Dermis microvascular lymphatic vessel endothelial cell (primary cell): Measurements from ENCODE around the gene SMAD3. TPM values are rescaled to one million over a fixed set of nuclear protein-coding genes. Genes with fewer than 3 reads are reported as not detected.
A peak's percentile ranks its signal among the peaks of the same experiment; 100 is the strongest.

Experiments used
- DNase-seq, 2 donors: peaks; one replicate each; pipeline versions ENCODE4 v3.0.0 to v3.0.0-alpha.2; 2010; ENCODE audit warnings: low read depth in 2 of 2
- total RNA-seq: library from RNA; depleted of rRNA; stranded (reverse); fragments of >200 nt; gene quantifications from 2 replicates; pipeline ENCODE4 v1.2.1, GENCODE V29; 2014

The SMAD3 gene
- total RNA-seq, 1 donor from 2014 or later, result 12.3 TPM

DNA sequence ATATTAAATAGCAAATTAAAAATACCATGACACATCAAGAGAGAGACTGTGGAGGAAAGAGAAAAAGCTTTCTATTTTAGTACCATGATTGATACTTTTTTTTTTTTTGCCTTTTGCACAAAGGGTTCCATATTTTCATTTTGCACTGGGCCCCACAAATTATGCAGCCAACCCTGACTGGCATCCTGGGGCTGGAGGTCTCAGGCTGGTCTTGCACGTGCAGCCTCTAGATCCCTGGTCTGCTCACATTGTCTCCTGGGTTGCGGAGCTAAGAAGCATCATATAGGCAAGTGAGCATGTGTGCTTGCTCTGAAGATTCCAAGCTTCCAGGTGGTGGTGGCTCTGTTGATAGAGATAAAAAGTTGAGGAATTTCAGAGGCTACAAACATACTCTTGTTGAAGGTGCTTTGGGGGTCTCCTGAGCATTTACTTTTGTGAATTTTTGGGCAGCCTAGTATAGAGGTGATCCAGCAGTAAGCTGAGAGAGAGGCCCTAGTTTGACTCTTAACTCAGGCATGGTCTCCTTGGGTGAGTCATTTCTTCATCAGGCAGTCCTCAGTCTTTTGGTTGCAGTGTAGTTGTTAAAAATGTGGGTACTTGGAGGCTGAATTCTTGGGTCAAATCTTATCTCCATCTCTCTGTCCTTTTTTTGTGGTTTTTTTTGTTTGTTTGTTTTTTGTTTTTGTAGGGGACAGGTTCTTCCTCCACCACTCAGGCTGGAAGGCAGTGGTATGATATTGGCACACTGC, 31.3 kb downstream of the SMAD3 start:
- no peak for DNase-seq

DNA sequence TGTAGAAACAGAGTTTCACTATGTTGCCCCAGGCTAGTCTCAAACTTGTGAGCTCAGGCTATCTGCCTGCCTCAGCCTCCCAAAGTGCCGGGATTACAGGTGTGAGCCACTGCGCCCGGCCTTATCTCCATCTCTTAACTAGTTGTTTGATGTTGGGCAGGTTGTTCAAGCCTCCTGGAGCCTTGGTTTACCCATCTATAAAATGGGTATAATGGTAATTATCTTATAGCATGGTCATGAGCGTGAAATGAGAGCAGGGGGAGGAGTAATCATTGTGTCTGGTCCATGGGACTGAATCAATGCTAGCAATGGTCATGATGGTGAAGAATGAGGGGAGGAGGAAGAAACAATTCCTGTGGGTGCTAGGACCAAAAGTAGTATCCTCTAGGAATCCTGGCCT, 32.0 kb downstream of the SMAD3 start:
- DNase-seq, result no peak

DNA sequence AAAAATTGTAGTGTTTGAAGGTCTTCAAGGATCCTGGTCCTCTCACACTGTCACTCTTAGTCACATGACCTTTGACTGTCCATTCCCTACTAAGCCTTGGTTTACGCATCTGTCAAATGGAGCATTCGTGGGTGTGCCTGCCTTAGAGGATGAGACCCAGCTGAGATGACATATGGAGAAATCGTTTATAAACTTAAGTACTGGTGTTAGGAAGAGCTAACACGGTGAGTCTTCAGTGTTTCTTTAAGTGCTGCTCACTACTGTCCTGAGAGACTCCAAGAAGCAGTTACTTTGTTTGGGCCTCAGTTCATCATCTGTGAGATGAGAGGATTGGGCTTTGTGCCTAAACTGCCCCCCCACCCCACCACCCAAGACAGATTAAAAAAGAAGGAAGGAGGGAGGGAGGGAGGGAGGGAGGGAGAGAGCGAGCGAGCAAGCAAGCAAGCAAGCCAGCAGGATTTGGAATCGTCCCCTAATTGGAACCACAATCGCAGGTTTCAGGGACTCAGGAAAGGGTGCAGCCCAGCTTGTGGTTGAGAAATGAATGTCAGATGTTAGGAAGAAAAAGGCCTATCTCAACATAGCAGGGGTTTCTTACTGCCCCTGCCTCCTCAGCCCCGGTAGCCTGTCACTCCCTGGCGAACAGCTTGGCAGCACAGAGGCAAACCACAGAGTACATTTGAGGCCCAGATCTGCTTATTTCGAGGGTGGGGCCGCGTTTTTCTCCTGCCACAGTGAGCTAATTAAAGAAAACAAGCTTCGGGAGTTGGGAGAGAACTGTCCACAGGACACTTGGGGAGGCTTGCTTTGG, 32.7 kb downstream of the SMAD3 start:
- DNase-seq, result no peak

DNA sequence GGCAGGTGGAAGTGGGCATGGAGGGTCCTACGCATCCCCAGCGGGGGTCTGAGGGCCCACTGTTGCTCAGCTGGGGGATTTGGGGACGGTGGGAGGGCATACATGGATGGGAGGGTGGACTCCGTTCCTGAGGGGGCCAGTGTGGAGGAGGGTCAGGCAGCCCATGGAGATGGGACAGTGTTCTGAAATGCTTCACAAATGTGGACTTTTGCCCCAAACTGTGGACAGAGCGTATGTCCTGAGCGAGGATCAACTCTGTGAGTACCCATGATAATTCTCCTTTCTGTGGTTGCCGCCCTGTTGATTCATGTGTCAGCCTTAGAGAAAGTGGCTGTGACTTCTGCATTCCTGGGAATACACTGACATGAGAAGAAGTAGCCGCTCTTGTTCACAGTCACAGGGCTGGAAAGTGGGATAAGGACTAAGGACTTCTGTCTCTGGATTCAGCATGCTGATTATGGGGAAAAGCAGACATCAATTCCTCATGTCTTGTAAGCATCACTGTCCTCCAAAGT, 33.4 kb downstream of the SMAD3 start:
- DNase-seq, result no peak

DNA sequence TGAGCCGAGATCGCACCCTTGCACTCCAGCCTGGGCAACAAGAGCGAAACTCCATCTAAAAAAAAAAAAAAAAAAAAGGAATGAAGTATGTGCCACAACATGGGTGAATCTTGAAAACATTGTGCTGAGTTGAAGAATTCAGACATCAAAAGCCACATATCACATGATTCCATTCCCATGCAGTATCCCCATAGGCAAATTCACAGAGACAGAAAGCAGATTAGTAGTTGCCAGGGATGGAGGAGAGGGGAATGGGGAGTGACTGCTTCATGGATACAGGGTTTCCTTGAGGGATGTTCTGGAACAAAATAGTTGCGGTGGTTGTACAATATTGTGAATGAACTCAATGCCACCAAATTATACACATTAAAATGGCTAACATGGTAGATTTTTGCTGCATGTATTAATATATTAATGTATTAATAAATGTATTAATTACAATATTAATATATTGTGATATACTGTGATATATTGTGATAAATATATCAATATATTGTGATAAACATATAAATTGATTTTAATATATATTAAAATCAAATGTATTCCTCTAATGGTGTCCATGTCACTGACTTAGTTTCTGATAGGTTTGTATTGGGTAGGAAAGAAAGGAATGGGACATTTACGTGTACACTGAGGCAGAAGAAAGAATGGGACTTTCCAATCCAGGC, 34.9 kb downstream of the SMAD3 start:
- no peak for DNase-seq

DNA sequence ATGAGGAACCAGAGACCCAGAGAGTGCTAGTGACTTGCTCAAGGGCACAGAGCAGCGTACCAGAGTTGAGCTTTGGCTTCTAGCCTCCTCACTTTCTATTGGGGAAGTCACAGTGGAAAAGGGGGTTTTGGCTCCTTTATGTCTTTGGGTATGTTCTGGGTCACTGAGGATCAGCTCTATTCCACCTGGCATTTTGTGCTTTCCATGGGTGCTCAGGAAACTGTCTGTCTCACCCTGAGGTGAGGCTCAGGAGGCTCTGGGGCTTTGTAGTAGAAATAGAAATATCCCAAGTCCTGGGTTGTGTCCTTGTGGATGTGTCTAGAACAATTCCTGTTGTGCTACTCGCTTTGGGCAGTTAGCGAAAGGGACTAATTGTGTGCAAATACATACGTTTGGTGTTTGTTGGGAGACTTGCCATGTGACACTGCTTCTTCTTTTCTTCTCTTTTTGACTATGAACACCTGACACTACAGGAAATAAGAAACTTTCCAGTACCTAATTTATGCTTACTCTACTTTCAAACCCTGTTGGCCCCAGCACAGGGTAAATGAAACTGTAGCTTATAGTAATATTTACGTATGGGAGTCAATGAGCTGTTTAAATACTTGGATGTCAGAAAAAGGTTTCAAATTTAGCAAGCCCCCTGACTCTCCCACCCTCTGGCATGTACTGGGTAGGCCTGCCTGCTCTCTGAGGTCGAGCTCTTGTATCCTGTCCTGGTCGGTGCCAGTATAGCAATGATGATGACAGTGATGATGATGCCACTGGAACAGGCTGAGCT, 35.6 kb downstream of the SMAD3 start:
- DNase-seq, result no peak

DNA sequence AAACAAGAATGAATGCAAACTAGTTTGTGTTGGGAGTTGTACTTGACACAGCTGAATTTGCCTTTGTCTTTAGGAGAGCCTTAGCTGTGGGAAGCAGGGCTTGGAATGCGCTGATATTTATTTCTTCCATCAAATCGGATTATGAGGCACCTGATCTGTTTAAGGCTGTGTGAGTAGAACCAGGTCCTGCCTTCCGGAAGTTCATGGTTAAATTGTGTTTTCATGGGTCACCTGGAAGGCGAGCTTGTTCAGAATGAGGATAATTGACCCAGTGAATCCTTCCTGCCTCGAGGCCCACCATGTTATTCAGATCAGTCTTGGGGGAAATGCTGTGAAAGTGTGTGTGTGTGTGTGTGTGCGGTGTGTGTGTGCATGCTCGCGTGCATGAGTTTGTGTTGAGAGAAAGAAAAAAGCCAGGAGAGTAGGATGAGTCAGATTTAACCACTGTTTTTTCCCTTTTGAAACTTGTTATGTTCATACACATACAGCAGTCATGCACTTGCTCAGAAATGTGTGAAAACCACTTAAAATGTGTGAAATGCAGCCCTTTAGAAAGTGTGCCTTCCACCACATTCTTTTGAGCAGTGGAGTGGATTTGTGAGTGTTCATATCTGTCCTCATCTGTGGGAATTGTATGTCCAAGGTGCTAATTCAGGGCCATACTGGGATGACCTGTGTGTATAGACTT, 36.7 kb downstream of the SMAD3 start:
- peak in 1 of 2 donors; percentile 88 for DNase-seq

DNA sequence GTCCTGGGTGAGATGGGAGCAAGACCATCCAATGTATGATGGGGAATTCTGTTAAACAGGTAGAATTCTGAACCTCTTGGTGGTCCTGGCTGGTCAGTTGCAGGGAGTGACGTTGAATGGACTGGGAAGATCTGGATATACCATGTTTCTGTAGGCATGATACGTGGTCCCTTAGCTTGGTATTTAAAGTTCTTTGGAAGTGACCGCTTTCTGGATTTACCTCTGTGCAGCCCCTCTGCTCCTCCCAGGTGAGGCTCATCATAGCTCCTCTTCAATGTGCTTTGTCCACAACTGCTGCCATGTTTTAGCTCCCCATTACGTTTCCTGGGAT, 37.2 kb downstream of the SMAD3 start:
- DNase-seq, result no peak

DNA sequence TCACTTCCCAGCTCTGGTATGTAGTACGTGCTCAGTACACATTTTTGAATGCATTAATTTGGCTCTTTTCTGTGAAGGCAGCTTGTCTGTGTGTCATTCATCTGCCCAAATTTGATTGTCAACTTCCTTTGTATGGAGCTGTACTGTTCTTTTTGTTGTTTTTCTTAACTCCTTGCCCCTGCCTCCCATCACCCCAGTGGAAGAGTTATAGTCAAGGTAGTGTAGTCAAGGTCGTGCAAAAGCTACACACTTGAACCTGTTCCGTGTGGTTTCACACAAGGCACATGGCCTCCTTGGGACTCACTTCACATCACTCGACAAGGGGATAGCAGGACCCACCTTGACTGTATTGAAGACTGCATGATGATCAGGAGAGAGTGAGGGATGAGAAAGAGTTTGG, 37.6 kb downstream of the SMAD3 start:
- no peak for DNase-seq

DNA sequence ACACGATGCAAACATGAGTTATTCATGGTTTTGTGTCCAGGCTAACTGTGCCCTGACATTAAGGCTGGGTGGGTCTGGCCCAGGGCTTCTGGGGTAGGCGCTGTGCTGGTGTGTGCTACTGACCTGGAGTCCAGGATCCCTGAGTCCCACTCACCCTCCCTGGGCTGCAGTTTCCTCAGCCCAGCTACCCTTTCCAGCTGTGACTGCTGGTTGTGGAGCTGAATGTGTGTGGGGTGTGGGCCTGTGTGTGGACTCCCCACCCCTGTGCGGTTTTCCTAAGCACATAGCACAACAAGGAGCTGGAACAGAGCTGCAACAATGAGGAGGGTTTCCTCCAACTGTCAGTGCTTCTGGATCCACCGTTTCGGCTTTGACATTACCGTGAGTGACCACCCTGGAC, 38.0 kb downstream of the SMAD3 start:
- DNase-seq, result no peak

DNA sequence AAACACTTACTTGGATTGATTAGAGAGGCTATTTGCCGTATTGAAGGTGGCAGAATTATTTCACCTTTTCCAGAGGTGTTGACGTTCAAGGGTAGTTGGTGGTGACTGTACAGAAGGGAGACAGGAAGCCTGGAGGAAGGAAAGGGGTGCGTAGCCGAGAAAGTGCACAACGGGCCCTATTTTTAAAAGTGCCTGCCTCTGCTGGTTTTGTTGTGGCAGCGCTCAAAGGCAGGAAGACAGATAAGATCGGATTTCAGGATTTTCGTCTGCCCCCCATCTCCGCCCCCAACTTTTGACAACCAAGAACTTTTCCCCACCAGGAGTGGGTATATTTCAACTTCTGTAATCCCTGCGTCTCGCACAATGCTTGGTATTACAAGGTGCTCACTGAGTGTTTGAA, 38.5 kb downstream of the SMAD3 start:
- DNase-seq, result peak in 1 of 2 donors; percentile 83

DNA sequence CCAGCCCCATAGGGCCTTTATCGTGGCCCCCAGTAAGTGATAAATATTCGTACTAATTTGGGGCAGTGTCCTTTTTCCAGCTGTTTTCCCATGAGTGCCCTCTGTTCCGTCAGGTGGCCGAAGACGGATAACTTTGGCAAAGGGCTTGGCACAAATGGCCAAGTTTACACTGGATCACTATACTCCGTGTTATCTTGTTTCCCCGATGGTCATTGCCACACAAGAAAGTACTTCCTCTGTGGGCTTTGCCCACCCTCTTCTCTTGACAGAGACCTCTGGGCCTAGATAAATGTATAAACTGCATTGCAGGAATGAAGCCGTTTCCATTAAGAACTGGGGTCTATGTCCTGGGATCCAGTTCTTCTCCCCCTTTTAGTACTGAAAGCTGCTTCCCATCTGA, 39.1 kb downstream of the SMAD3 start:
- DNase-seq, result no peak

DNA sequence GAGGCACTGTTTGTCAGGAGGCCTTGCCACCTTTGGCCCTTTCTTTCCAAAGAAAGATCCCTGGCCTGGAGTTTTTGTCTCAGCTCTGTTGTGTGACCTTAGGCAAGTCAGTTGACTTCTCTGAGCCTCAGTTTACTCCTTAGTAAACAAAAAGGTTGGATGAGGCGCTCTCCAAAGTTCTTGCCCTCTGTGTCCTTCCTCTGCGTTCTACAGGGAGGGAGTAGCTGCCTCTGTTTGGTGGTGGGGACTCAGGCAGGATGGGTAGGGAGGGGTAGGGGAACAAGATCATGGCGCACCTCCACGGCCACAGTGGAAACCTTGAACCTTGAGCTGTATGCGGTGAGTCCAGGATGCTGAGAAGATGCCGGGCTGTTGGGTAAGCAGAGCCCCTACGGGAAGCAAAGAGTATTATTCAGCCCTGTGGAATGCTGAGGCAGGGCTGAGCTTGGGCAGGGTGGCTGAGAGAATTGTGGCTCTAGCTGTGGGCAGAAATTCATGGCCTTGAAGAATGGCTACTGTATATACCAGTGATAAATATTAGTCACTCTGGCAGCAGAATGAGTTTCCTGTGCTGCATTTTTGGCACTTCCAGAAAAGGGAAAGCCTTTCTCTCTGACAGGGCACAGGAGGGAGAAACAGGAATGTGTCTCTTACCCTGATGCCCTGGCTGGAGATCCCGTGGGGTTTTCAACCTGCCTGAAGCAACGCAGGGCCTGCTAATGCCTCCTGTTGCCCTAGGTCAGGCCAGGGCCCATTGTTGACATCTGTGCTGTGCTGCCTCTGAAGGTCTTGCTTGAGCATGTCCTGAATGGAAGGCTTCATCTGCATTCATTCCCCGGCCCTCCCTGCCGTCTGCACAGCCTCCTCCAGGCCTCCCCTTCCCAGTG, 39.9 kb downstream of the SMAD3 start:
- peak in 1 of 2 donors; percentile 93 for DNase-seq

DNA sequence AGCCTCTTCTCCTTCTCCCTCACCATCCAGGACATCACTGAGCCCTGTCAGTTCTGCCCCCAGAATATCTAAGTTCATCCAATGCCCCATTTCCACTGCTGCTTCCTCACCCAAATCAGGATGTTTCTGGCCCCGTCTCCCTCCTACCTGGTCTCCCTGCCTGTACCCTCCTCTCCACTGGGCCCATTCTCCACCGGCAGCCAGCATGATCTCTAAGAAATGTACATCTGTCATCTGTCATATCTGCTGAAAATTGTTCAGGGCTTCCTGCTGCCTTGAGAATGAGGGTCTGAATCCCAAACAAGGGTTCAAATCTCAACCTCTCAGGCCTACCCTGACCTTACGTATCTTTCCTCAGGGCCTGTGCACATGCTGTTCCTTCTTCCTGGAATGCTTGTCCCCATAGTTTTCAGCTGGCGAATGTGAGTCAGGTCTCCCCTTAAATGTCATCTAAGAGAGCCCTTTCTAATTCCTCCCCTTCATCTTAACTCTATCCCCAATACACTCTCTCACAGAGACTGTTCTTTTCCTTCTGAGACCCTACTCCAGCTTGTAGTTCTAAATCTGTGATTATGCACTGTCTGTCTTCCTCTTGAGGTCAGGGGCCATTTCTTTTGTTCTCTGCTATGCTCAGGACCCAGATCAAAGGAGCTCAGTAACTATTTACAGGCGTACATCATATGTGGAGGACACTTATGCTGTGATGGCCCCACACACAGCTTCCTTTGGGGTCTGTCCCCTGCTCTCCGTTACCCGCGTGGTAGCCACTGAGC, 40.8 kb downstream of the SMAD3 start:
- DNase-seq, result no peak

DNA sequence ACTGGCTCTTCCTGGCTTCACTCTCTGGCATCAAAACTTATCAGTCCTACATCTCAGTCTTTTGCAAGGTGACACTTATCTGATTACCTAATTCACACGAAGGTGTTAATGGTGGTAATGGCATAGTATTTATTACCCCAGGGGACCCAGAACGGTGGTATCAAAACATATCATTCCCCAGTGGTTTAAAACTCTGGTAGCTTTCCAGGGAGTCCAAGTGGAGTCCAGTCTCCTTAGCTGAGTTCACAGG, 41.3 kb downstream of the SMAD3 start:
- DNase-seq, result no peak

DNA sequence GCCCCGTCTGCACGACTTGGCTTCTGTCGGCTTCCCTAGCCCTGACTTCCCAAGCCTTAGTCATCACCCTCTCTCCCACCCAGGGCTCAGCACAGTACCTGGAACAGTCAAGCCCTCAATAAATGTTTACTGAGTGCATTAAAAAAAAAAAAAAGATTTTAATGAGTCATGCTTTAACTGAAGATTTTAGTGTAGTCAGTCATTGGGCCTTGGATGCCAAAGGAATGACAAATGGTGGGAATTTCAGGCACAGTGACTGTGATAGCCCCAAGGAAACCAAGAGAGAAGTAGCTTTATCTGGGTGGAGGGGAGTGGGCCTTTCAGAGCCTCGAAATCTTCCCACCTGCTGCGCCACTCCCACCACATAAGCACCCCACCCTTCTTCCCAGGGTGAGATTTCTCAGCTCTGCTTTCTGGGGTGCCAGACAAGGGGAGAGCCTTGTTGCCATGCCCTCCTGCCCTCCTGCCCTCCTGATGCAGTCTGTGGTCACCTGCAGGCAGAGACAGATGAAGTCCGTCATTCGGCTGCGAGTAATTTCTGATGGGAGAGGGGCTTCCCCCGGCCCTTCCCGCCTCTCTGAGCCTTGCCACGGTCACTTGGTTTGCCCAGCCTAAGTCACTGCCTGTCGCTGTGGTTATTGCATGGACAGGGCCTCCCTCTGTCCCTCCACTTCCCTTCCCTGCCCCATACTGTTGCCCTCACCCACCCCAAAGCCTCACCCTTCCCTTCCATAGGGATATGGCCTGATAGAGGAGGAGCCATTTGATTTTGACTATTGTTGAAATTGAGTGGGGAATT, 41.8 kb downstream of the SMAD3 start:
- DNase-seq, result peak in 1 of 2 donors; percentile 99

DNA sequence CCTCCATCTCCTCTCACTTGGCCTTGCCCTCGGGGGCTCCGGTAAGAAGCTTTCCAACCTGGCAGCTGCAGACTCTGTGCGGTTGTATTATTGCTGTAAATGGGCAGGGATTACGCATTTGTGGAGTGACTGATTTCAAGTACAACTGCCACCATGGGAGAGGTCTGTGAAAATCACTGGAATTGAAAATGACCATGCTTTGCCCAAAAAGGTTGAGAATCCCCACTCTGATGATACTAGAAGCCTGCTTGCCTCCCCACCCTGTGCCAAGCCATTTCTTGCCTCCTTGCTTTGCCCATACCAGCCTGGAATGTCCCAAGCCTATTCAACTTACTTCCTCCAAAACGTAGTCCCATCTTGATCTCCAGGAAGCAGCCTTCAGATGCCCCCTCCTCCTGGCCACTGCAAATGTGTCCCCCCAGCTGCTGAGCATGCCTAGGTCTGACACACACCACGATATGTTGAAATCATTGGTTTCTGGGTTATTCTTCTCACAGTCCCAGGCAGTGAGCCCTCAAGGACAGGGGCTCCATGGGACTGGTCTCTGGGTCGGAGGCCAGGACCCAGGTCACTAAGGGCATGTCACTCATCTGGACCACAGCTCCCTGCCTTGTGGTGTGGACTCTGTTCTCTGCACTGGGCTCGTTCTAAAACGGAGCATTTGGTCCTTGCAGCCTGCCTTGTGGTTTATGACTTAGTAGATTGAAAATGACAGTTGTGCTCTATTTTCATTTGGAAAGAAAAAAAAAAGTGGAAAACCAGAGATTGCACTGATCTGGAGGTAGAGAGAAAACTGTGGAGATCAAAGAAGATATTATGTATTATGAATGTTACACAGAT, 42.9 kb downstream of the SMAD3 start:
- no peak for DNase-seq
